Body of pancreas (tissue), 4 donors: ENCODE measurements around the gene MYRIP. TPM values are rescaled to one million over a fixed set of nuclear protein-coding genes. Genes with fewer than 3 reads are reported as not detected.

Experiments used
- ATAC-seq: fragments of 150-250 bp; one replicate; pipeline ENCODE4 v1.9.1; 2016
- DNase-seq, 4 donors: peaks; one replicate each; pipeline ENCODE4 v3.0.0-alpha.2; 2019
- H3K27ac ChIP-seq, 4 donors: fragments of 200-600 bp; sonication (generic); 1 replicate in 3 of 4; 2 replicates in 1 of 4; pipeline versions ENCODE4 v1.5.1 to v1.6.1; 2016 to 2019; ENCODE audit warnings: mild to moderate bottlenecking in 1 of 4, mixed read lengths in 1 of 4, moderate library complexity in 1 of 4
- H3K27me3 ChIP-seq, 2 donors: fragments of 200-600 bp; sonication (generic); one replicate each; pipeline ENCODE4 v1.6.0; 2016; ENCODE audit warnings: mild to moderate bottlenecking in 1 of 2
- H3K36me3 ChIP-seq, 2 donors: fragments of 200-600 bp; sonication (generic); replicated peaks in 1 of 2; 2 replicates each; pipeline ENCODE4 v1.5.1; 2016; ENCODE audit warnings: low read depth in 2 of 2; ENCODE audit not compliant: insufficient read depth in 1 of 2
- H3K4me1 ChIP-seq: fragments of 200-600 bp; sonication (generic); one replicate; pipeline ENCODE4 v1.6.0; 2016
- H3K4me3 ChIP-seq, 2 donors: fragments of 200-600 bp; sonication (generic); 1 replicate in 1 of 2; 2 replicates in 1 of 2; pipeline ENCODE4 v1.5.1; 2016 to 2019
- H3K9me3 ChIP-seq, 3 donors: fragments of 200-600 bp; sonication (generic); 1 replicate in 2 of 3; 2 replicates in 1 of 3; pipeline ENCODE4 v1.5.1; 2016
- POLR2A ChIP-seq, 3 donors: fragments of 450-650 bp; IDR thresholded peaks; one replicate each; pipeline ENCODE4 v1.6.1; 2016; ENCODE audit warnings: antibody characterized with exemption in 3 of 3, mild to moderate bottlenecking in 2 of 3
- WGBS, 2 donors: methylation state at CpG; one replicate each; pipeline ENCODE4 v1.1.5; 2017; 5-methylcytosine and 5-hydroxymethylcytosine counted together
- intact Hi-C: fragments of 100-400 bp; cut with DNase I; formaldehyde crosslinking; loops from one replicate; pipeline ENCODE4 v1.15.1; 2023
- total RNA-seq, 2 donors: library from RNA; depleted of rRNA; stranded (reverse); fragments of >200 nt; gene quantifications; one replicate each; pipeline ENCODE4 v1.1.0, GENCODE V29; 2016
- TF ChIP-seq, protein P1 (sequence below), 7 experiments: fragments of 450-650 bp in 4 of 7; fragments of 200-600 bp in 3 of 7; sonication (generic) in 3 of 7; IDR thresholded peaks; one replicate each; pipeline ENCODE4 v1.5.1; 2016 to 2019; ENCODE audit warnings: antibody characterized with exemption in 7 of 7

Gene MYRIP
- total RNA-seq, result 10 to 100 TPM in 1 of 2 donors, 1 to 10 TPM in 1; 5.2 to 12.5 TPM

DNA sequence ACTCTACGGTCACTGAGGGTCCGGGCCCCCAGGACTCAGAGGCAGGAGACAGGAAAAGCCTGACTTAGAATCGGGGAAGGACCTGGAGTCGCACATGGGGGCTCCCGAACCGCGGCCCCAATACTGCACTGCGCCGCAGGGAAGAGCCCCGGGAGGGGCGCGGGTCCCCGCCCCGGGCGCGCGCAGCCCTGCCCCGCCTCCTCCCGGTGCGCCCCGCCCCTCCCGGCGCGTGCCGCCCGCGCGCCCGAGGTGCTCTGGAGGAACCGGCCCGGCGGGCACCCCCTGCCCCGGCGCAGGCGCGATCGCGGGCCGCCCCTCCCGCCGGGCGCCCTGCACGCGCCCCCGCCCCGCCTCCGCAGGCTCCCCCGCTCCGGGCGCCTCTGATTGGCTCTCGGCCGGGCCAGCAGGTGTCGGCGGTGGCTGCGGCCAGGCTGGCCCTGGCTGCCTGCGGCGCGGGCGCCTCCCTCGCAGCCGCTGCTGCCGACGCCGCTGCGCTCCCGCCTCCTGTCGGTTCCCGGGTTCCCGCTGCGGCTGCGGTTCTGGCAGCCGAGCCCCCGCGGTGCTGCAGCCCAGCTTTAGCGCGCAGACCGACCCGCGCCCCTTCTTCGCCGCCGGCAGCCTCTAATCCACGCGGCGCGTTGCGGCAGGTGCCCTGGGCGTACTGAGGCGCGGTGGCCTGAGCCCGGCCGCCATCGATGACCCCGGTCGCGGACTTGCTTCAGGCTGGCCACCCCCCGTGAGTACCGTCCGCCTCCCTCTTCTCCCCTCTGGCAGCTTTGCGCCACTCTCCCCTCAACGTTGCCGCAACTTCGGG, at the start of gene MYRIP:
TSS of gene MYRIP (plus strand) at position 429 of the 814 bp plus-strand sequence. CDS start 91,208 bp downstream, outside the sequence.
- no peaks in the 10 kb centered on the region for H3K36me3 ChIP-seq
- DNase-seq, result peak; percentile 90 to 95 (median 91)
- peak within 1 kb of the TSS; percentile 59 to 78 for H3K4me3 ChIP-seq
- ATAC-seq, result peak; percentile 94
- TF ChIP-seq, protein P1, sequence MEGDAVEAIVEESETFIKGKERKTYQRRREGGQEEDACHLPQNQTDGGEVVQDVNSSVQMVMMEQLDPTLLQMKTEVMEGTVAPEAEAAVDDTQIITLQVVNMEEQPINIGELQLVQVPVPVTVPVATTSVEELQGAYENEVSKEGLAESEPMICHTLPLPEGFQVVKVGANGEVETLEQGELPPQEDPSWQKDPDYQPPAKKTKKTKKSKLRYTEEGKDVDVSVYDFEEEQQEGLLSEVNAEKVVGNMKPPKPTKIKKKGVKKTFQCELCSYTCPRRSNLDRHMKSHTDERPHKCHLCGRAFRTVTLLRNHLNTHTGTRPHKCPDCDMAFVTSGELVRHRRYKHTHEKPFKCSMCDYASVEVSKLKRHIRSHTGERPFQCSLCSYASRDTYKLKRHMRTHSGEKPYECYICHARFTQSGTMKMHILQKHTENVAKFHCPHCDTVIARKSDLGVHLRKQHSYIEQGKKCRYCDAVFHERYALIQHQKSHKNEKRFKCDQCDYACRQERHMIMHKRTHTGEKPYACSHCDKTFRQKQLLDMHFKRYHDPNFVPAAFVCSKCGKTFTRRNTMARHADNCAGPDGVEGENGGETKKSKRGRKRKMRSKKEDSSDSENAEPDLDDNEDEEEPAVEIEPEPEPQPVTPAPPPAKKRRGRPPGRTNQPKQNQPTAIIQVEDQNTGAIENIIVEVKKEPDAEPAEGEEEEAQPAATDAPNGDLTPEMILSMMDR (IDR thresholded peaks at IDR 0.05), result peak in 5 of 7 experiments; percentile 6 to 48 (median 19)
- peak; percentile 71 to 77 (median 72) for TF ChIP-seq POLR2A (IDR thresholded peaks at IDR 0.05)
- 0% methylated on average over 4 to 79 of the region's 103 CpGs for WGBS, 2 donors
- H3K9me3 ChIP-seq, result no peaks in the 10 kb centered on the region
- peaks cover 30% of the 10 kb centered on the region for H3K4me1 ChIP-seq
- no peaks in the 10 kb centered on the region for H3K27me3 ChIP-seq
- peak within 1 kb of the TSS; percentile 12 to 80 (median 76) for H3K27ac ChIP-seq
- intact Hi-C loops, result no loop called here

GRCh38 chr3:39760325-39760724, 49.1 kb upstream of the MYRIP start:
- Histone ChIP-seq H3K27ac (no peak overlapping the region), H3K4me3 (no peak overlapping the region), H3K27me3 (no peaks in the 10 kb centered on the region), H3K9me3 (no peaks in the 10 kb centered on the region), H3K4me1 (no peaks in the 10 kb centered on the region), H3K36me3 (no peaks in the 10 kb centered on the region)
- TF ChIP-seq, protein P1 (IDR thresholded peaks at IDR 0.05), result no peak
- TF ChIP-seq POLR2A (IDR thresholded peaks at IDR 0.05), result no peak
- ATAC-seq, result no peak
- 59 to 74% methylated on average over 1 of the region's 1 CpG for WGBS, 2 donors
- intact Hi-C loops, result no loop called here
- DNase-seq, result no peak

DNA sequence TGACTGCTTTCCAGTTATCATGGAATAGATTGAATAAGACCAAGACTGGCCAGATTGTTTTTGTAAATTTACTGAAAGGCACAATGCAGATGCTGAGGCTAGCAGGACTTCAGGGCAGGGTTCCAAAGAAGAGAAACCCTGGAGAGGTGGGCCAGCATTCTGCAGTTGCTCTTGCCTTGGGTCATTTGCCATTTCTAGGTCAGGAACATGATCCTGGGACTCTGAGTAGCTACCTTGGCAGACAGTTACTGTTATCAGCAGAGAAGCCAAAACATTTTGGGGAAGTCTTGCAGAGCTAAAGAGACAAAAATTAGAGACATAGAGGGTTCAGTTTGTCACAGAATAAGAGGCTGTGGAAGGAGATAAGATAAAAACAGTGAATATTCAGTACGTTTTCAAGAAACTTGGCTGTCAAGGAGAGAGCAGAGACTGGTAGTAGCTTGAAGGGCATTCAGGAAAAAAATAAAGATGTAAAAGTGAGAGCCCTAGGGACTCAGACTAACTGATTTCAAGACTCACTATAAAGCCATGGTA, 46.8 kb upstream of the MYRIP start:
- H3K9me3 ChIP-seq, result no peaks in the 10 kb centered on the region
- H3K4me1 ChIP-seq, result no peaks in the 10 kb centered on the region
- intact Hi-C loops, result no loop called here
- 48 to 62% methylated on average over 1 of the region's 1 CpG for WGBS, 2 donors
- H3K27me3 ChIP-seq, result no peaks in the 10 kb centered on the region
- no peak overlapping the region for H3K27ac ChIP-seq
- H3K36me3 ChIP-seq, result no peaks in the 10 kb centered on the region
- no peak for ATAC-seq
- no peak overlapping the region for H3K4me3 ChIP-seq
- no peak for DNase-seq
- TF ChIP-seq, protein P1 (IDR thresholded peaks at IDR 0.05), result no peak
- no peak for TF ChIP-seq POLR2A (IDR thresholded peaks at IDR 0.05)

DNA sequence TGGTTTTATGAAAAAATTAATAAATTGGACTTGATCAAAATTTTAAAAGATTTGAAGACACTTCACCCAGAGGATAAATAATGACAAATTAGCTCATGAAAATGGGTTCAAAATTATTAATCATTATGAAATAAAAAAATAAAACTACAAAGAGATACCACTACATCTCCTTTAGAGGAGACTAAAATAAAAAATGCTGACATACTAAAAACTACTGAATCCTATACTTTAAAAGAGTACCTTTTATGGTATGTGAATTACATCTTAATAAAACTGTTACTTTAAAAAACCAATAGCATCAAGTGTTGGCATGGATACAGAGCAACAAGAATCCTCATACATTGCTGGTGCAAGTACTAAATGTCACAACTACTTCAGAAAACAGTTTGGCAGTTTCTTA, 46.0 kb upstream of the MYRIP start:
- Histone ChIP-seq H3K27me3 (no peaks in the 10 kb centered on the region), H3K36me3 (no peaks in the 10 kb centered on the region), H3K9me3 (no peaks in the 10 kb centered on the region), H3K4me3 (no peak overlapping the region), H3K4me1 (no peaks in the 10 kb centered on the region), H3K27ac (no peak overlapping the region)
- TF ChIP-seq POLR2A (IDR thresholded peaks at IDR 0.05), result no peak
- TF ChIP-seq, protein P1 (IDR thresholded peaks at IDR 0.05), result no peak
- DNase-seq (no peak), ATAC-seq (no peak)
- intact Hi-C loops, result no loop called here
